ENCODE data around the gene RALGAPA1. TPM values are rescaled to one million over a fixed set of nuclear protein-coding genes. Genes with fewer than 3 reads are reported as not detected.

Gene RALGAPA1
- total and polyA plus RNA-seq, 7 donors = 4.3 to 40.1 (median 28.0) TPM

- no peaks in the 10 kb centered on the region for H3K27me3 ChIP-seq (ENCODE audit: insufficient read depth in 3 of 3, low read length in 2 of 3)
- H3K36me3 ChIP-seq (ENCODE audit: insufficient read depth in 1 of 2, low read depth in 1 of 2) = peaks cover 0 to 39% of the 10 kb centered on the region in 2 donors
- no peak for DNase-seq
- H3K4me1 ChIP-seq = no peaks in the 10 kb centered on the region
- TF ChIP-seq, protein P1, sequence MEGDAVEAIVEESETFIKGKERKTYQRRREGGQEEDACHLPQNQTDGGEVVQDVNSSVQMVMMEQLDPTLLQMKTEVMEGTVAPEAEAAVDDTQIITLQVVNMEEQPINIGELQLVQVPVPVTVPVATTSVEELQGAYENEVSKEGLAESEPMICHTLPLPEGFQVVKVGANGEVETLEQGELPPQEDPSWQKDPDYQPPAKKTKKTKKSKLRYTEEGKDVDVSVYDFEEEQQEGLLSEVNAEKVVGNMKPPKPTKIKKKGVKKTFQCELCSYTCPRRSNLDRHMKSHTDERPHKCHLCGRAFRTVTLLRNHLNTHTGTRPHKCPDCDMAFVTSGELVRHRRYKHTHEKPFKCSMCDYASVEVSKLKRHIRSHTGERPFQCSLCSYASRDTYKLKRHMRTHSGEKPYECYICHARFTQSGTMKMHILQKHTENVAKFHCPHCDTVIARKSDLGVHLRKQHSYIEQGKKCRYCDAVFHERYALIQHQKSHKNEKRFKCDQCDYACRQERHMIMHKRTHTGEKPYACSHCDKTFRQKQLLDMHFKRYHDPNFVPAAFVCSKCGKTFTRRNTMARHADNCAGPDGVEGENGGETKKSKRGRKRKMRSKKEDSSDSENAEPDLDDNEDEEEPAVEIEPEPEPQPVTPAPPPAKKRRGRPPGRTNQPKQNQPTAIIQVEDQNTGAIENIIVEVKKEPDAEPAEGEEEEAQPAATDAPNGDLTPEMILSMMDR (IDR thresholded peaks at IDR 0.05) = no peak
- no peak overlapping the region for H3K27ac ChIP-seq
- intact Hi-C loops (cut with DNase I) = no loop called here
- H3K4me3 ChIP-seq = no peak overlapping the region
- 97 to 99% (median 98%) methylated on average over 2 of the region's 2 CpGs for WGBS, 3 donors
- no peak for ATAC-seq
- no peaks in the 10 kb centered on the region for H3K9me3 ChIP-seq
These were observed 103.5 kb downstream of the RALGAPA1 start for GRCh38 chr14:35705636-35706035.

DNA sequence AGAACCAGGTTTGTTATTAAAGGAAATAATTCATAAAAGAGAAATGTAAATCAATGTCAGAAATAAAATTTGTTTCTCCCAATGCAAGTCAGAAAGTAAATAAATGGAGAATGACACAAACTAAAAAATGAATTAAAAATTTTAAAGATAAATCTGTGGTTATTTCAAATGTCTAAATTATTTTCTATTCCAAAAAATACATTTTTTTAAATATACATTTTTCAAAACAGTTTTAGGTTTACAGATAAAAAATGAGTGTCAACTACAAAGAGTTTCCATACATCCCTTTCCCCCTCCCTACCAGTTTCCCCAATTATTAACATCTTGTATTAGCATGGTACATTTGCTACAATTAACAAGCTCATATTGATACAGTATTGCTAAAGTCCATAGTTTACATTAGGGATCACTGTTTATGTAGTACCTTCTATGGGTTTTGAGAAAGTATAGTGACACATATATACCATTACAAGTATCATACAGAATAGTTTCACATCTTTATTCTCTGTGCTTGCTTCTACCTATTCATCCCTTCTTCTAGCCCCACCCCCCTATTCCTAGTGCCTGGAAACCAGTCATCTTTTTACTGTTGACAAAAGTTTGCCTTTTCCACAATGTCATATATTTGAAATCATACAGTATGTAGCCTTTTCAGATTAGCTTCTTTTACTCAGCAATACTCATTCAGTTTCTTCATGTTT, 104.2 kb downstream of the RALGAPA1 start:
- Histone ChIP-seq H3K4me1 (no peaks in the 10 kb centered on the region), H3K36me3 (ENCODE audit: insufficient read depth in 1 of 2, low read depth in 1 of 2) (peaks cover 0 to 33% of the 10 kb centered on the region in 2 donors), H3K4me3 (no peak overlapping the region), H3K27ac (no peak overlapping the region), H3K9me3 (no peaks in the 10 kb centered on the region), H3K27me3 (ENCODE audit: insufficient read depth in 3 of 3, low read length in 2 of 3) (no peaks in the 10 kb centered on the region)
- DNase-seq (no peak), ATAC-seq (no peak)
- intact Hi-C loops (cut with DNase I) = no loop called here
- TF ChIP-seq, protein P1 (IDR thresholded peaks at IDR 0.05) = no peak

DNA sequence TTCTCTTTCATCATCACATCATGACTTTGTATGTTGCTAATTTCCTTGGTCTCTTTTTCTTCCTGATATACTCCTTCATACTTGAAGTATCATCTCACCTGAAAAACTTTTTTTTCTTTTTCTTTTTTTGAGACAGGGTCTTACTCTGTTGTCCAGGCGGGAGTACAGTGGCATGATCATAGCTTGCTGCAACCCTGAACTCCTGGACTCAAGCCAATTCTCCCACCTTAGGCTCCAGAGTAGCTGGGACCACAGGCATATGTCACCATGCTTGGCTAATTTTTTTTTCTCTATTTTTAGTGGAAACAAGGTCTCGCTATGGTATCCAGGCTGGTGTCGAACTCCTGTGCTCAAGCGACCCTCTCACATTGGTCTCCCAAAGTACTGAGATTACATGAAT, 107.6 kb downstream of the RALGAPA1 start:
- H3K36me3 ChIP-seq (ENCODE audit: insufficient read depth in 1 of 2, low read depth in 1 of 2) = peaks cover 0 to 12% of the 10 kb centered on the region in 2 donors
- no peak overlapping the region for H3K27ac ChIP-seq
- intact Hi-C loops (cut with DNase I) = no loop called here
- no peaks in the 10 kb centered on the region for H3K4me1 ChIP-seq
- H3K27me3 ChIP-seq (ENCODE audit: insufficient read depth in 3 of 3, low read length in 2 of 3) = no peaks in the 10 kb centered on the region
- no peak for DNase-seq
- TF ChIP-seq, protein P1 (IDR thresholded peaks at IDR 0.05) = no peak
- H3K9me3 ChIP-seq = no peaks in the 10 kb centered on the region
- WGBS, 3 donors = 98 to 99% (median 98%) methylated on average over 4 of the region's 4 CpGs
- H3K4me3 ChIP-seq = no peak overlapping the region
- ATAC-seq = no peak

- intact Hi-C loops (cut with DNase I) = no loop called here
- 95 to 97% (median 96%) methylated on average over 5 of the region's 5 CpGs for WGBS, 3 donors
- H3K27me3 ChIP-seq (ENCODE audit: insufficient read depth in 3 of 3, low read length in 2 of 3) = no peaks in the 10 kb centered on the region
- TF ChIP-seq, protein P1 (IDR thresholded peaks at IDR 0.05) = no peak
- ATAC-seq (no peak), DNase-seq (no peak)
- H3K4me1 ChIP-seq = no peaks in the 10 kb centered on the region
- no peak overlapping the region for H3K4me3 ChIP-seq
- H3K36me3 ChIP-seq (ENCODE audit: insufficient read depth in 1 of 2, low read depth in 1 of 2) = peaks cover 0 to under 1% of the 10 kb centered on the region in 2 donors
- no peak overlapping the region for H3K27ac ChIP-seq
- no peaks in the 10 kb centered on the region for H3K9me3 ChIP-seq
These were observed 109.2 kb downstream of the RALGAPA1 start for GRCh38 chr14:35699791-35700444.

All from psoas muscle (tissue), 8 donors.